Esophagus muscularis mucosa (tissue), 3 donors: ENCODE data around the gene RAPGEF1.

Experiments
- CTCF ChIP-seq, 3 experiments: fragments of 200-600 bp in 2 of 3; fragments of 450-650 bp in 1 of 3; sonication (generic) in 2 of 3; IDR thresholded peaks; one replicate each; pipeline ENCODE4 v1.5.1; 2017 to 2019; ENCODE audit warnings: antibody characterized with exemption in 3 of 3, mild to moderate bottlenecking in 2 of 3, moderate library complexity in 1 of 3
- POLR2A ChIP-seq: fragments of 450-650 bp; IDR thresholded peaks from one replicate; pipeline ENCODE4 v1.6.1; 2017; ENCODE audit warnings: antibody characterized with exemption, moderate library complexity, mild to moderate bottlenecking, low read depth

GRCh38 chr9:131613921-131614320 is 126.0 kb downstream of the RAPGEF1 start:
- TF ChIP-seq CTCF (IDR thresholded peaks at IDR 0.05) (no peak), POLR2A (no peak)
